Neural crest cell (in vitro differentiated cells): ENCODE results near the gene PPP6R3. TPM values are rescaled to one million over a fixed set of nuclear protein-coding genes. Genes with fewer than 3 reads are reported as not detected.

Experiments
- DNase-seq: peaks from one replicate; pipeline ENCODE4 v3.0.0; 2021; ENCODE audit warnings: low read depth, mixed read lengths, low spot score
- H3K27ac Mint-ChIP-seq: one replicate; pipeline ENCODE4 v1.8.0; 2021; ENCODE audit warnings: mild to moderate bottlenecking, mixed read lengths; ENCODE audit not compliant: unreplicated experiment
- H3K27me3 Mint-ChIP-seq: 2 replicates; pipeline ENCODE4 v1.8.0; 2021; ENCODE audit warnings: low read depth, mild to moderate bottlenecking, mixed read lengths
- H3K36me3 Mint-ChIP-seq: 2 replicates; pipeline ENCODE4 v1.8.0; 2021; ENCODE audit warnings: low read depth, mild to moderate bottlenecking, mixed read lengths
- H3K4me1 Mint-ChIP-seq: 2 replicates; pipeline ENCODE4 v1.8.0; 2021; ENCODE audit warnings: mixed read lengths
- H3K4me3 Mint-ChIP-seq: one replicate; pipeline ENCODE4 v1.8.0; 2021; ENCODE audit warnings: mild to moderate bottlenecking, mixed read lengths
- H3K9me3 Mint-ChIP-seq: 2 replicates; pipeline ENCODE4 v1.8.0; 2021; ENCODE audit warnings: mixed read lengths
- total RNA-seq: library from RNA; stranded (reverse); gene quantifications from 2 replicates; pipeline ENCODE4 v1.2.1, GENCODE V29; 2021
- TF ChIP-seq, protein P1 (sequence below): fragments of 200-600 bp; sonication (generic); conservative IDR thresholded peaks from 2 replicates; pipeline ENCODE4 v1.5.0; 2021; ENCODE audit warnings: antibody characterized with exemption, mild to moderate bottlenecking

The PPP6R3 gene
- total RNA-seq, 1 donor from 2014 or later: 111 TPM

DNA sequence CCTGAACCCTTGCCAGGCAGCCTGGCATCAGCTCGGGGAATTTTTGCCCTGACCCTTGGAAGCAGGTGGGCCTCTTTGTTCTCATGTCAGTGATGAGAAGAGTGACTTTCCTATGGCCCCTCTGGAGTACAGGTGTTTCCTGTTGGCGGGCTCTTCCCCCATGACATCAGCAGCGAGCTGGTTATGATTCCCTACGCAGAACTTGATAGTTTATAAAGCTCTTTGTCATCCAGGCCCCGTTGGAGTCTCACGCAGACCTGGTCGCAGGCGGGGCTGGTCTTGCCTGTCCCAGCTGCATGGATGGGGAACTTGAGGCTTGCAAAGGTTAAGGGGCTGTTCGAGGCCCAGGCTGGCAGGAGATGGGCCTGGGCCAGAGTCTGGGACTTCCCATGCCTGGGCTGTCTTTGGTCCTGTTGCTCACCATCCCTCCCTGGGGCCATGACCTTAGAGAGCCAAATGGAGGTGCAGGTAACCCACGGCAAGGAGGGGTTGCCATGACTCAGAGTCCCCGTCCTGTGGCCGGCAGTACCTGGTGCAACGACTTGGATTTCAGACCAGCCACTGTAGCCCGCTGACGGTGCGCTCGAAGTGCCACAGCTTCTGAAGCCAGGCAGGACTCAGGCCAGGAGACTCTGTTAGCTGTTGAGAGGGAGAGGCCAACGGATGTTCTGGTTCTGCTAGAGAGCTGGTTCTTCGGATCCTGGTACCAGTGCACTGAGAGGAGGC, 45.9 kb upstream of the PPP6R3 start:
- Mint-ChIP-seq H3K27me3 (no peaks in the 10 kb centered on the region), H3K27ac (no peak overlapping the region), H3K4me1 (no peaks in the 10 kb centered on the region), H3K36me3 (peaks cover 12% of the 10 kb centered on the region), H3K4me3 (no peak overlapping the region), H3K9me3 (no peaks in the 10 kb centered on the region)
- no peak for DNase-seq
- TF ChIP-seq, protein P1, sequence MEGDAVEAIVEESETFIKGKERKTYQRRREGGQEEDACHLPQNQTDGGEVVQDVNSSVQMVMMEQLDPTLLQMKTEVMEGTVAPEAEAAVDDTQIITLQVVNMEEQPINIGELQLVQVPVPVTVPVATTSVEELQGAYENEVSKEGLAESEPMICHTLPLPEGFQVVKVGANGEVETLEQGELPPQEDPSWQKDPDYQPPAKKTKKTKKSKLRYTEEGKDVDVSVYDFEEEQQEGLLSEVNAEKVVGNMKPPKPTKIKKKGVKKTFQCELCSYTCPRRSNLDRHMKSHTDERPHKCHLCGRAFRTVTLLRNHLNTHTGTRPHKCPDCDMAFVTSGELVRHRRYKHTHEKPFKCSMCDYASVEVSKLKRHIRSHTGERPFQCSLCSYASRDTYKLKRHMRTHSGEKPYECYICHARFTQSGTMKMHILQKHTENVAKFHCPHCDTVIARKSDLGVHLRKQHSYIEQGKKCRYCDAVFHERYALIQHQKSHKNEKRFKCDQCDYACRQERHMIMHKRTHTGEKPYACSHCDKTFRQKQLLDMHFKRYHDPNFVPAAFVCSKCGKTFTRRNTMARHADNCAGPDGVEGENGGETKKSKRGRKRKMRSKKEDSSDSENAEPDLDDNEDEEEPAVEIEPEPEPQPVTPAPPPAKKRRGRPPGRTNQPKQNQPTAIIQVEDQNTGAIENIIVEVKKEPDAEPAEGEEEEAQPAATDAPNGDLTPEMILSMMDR: no peak

DNA sequence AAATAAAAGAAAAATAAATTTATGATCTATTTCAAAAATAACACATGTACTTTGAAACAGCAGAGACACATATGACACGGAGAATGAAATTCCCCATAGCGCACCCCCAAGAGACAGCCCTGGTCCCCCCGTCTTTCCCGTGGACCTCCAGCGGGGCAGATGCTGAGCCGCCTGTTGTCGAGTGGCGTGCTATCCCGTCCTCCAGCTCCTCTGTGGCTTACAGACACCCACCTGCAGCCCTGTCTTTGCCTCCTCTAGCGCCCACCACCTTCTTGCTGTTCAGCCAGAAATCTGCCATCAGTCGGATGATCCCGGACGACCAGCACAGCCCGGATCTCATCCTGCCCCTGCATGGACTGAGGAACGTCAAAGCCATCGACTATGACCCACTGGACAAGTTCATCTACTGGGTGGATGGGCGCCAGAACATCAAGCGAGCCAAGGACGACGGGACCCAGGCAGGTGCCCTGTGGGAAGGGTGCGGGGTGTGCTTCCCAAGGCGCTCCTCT, 44.4 kb upstream of the PPP6R3 start:
- Mint-ChIP-seq H3K4me3 (no peak overlapping the region), H3K27ac (no peak overlapping the region), H3K9me3 (no peaks in the 10 kb centered on the region), H3K27me3 (no peaks in the 10 kb centered on the region), H3K36me3 (peaks cover 16% of the 10 kb centered on the region), H3K4me1 (no peaks in the 10 kb centered on the region)
- no peak for DNase-seq
- TF ChIP-seq, protein P1: no peak

DNA sequence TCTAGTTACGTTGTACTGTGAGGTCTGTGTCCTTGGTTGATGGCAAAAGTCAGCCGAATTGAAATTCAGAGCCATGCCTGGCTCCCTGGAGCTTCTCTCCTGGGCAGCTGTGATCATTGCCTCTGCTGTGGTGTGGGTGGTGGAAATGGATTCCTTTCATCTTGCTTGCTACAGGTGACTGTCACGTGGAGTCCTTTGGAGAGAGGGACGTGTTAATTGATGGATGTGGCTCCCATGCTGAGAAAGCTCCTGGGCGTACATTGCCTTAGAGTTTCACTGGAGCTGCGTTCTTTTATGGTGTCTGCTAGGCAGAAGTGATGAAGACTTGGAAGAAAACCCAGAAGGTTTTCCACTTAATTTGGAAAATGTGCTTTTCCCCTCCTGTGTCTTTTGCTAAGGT, 41.9 kb upstream of the PPP6R3 start:
- H3K27ac Mint-ChIP-seq: no peak overlapping the region
- H3K36me3 Mint-ChIP-seq: peaks cover 19% of the 10 kb centered on the region
- DNase-seq: no peak
- H3K4me1 Mint-ChIP-seq: no peaks in the 10 kb centered on the region
- H3K27me3 Mint-ChIP-seq: no peaks in the 10 kb centered on the region
- TF ChIP-seq, protein P1: no peak
- no peak overlapping the region for H3K4me3 Mint-ChIP-seq
- H3K9me3 Mint-ChIP-seq: no peaks in the 10 kb centered on the region

DNA sequence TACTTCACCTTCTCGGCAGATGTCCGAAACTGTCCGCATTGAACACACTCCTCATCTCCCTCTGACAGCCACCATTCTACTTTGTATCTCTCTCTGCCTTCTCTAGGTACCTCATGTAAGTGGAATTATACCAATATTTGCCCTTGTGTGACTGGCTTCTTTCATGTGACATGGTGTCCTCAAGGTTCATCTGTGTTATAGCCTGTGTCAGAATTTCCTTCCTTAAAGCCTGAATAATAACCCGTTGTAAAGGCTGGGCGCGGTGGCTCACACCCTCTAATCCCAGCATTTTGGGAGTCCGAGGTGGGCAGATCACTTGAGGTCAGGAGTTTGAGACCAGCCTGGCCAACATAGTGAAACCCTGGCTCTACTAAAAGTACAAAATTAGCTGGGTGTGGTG, 40.4 kb upstream of the PPP6R3 start:
- H3K36me3 Mint-ChIP-seq: peaks cover 21% of the 10 kb centered on the region
- H3K27me3 Mint-ChIP-seq: no peaks in the 10 kb centered on the region
- H3K9me3 Mint-ChIP-seq: no peaks in the 10 kb centered on the region
- H3K27ac Mint-ChIP-seq: no peak overlapping the region
- DNase-seq: no peak
- TF ChIP-seq, protein P1: no peak
- no peak overlapping the region for H3K4me3 Mint-ChIP-seq
- H3K4me1 Mint-ChIP-seq: no peaks in the 10 kb centered on the region

DNA sequence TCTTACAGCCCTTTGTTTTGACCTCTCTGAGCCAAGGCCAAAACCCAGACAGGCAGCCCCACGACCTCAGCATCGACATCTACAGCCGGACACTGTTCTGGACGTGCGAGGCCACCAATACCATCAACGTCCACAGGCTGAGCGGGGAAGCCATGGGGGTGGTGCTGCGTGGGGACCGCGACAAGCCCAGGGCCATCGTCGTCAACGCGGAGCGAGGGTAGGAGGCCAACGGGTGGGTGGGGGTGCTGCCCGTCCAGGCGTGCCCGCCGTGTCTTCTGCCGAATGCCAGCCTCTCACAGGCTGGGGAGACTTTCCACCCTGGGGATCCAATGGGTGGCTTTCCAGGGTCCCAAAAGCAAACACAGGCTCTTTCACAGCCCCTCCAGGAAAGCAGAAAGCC, 37.1 kb upstream of the PPP6R3 start:
- no peak overlapping the region for H3K4me3 Mint-ChIP-seq
- H3K27me3 Mint-ChIP-seq: no peaks in the 10 kb centered on the region
- H3K4me1 Mint-ChIP-seq: no peaks in the 10 kb centered on the region
- H3K27ac Mint-ChIP-seq: no peak overlapping the region
- TF ChIP-seq, protein P1: no peak
- H3K36me3 Mint-ChIP-seq: peaks cover 18% of the 10 kb centered on the region
- DNase-seq: no peak
- H3K9me3 Mint-ChIP-seq: peaks cover 2% of the 10 kb centered on the region
